GM20431 (cell line): ENCODE data around the gene HOXD11.

ENCODE experiments used
- in situ Hi-C: fragments of 300-500 bp; cut with MseI, MboI; formaldehyde crosslinking; loops from one replicate; pipeline ENCODE4 v1.15.0; 2020; ENCODE audit warnings: low sequenced_read_pairs; ENCODE audit not compliant: unreplicated experiment

Gene HOXD11

GRCh38 chr2:176115883-176116813 lies 9.1 kb downstream of the HOXD11 start, which contains the start of gene HOXD10:
Gene HOXD10 (plus strand): TSS chr2:176116778. CDS start chr2:176116834, 56 bp downstream.
- in situ Hi-C loops, result no loop called here

GRCh38 chr2:176117162-176117822 lies 10.2 kb downstream of the HOXD11 start:
- in situ Hi-C loops, result no loop called here

GRCh38 chr2:176117823-176118371 lies 10.8 kb downstream of the HOXD11 start:
- in situ Hi-C loops, result no loop called here

GRCh38 chr2:176118601-176119339 lies 11.7 kb downstream of the HOXD11 start:
- in situ Hi-C loops, result no loop called here

GRCh38 chr2:176120364-176121189 lies 13.5 kb downstream of the HOXD11 start:
- in situ Hi-C loops, result loop anchor here (10.0 kb wide), 1 partner anchor 524 kb away; no protein-coding TSS in a partner anchor

- in situ Hi-C loops, result loop anchor here (10.0 kb wide), 1 partner anchor 523 kb away; no protein-coding TSS in a partner anchor
Measured at GRCh38 chr2:176121190-176122051, 14.3 kb downstream of the HOXD11 start.

- in situ Hi-C loops, result loop anchor here (10.0 kb wide), 1 partner anchor 523 kb away; no protein-coding TSS in a partner anchor
Measured at GRCh38 chr2:176122052-176122682, 15.1 kb downstream of the HOXD11 start.

- in situ Hi-C loops, result loop anchor here (10.0 kb wide), 1 partner anchor 522 kb away; no protein-coding TSS in a partner anchor
Measured at GRCh38 chr2:176122683-176123410, 15.8 kb downstream of the HOXD11 start, which contains the start of gene HOXD9. Gene HOXD9 (plus strand): TSS chr2:176122719. CDS start chr2:176122769, 50 bp downstream.

GRCh38 chr2:176123411-176124109 lies 16.5 kb downstream of the HOXD11 start:
- in situ Hi-C loops, result loop anchor here (10.0 kb wide), 1 partner anchor 521 kb away; no protein-coding TSS in a partner anchor

- in situ Hi-C loops, result loop anchor here (10.0 kb wide), 1 partner anchor 520 kb away; no protein-coding TSS in a partner anchor
Measured at GRCh38 chr2:176124110-176124946, 17.2 kb downstream of the HOXD11 start.

- in situ Hi-C loops, result loop anchor here (10.0 to 25.0 kb wide), 3 partner anchors 437 to 1012 kb away; no protein-coding TSS in a partner anchor
Measured at GRCh38 chr2:176124947-176125771, 18.1 kb downstream of the HOXD11 start.

GRCh38 chr2:176125772-176126054 lies 18.6 kb downstream of the HOXD11 start:
- in situ Hi-C loops, result loop anchor here (10.0 to 25.0 kb wide), 3 partner anchors 437 to 1012 kb away; no protein-coding TSS in a partner anchor

GRCh38 chr2:176126929-176127773 lies 20.1 kb downstream of the HOXD11 start:
- in situ Hi-C loops, result loop anchor here (10.0 to 25.0 kb wide), 3 partner anchors 435 to 1010 kb away; no protein-coding TSS in a partner anchor

GRCh38 chr2:176127774-176128072 lies 20.6 kb downstream of the HOXD11 start:
- in situ Hi-C loops, result loop anchor here (10.0 to 25.0 kb wide), 3 partner anchors 435 to 1010 kb away; no protein-coding TSS in a partner anchor
